Measurements from ENCODE around the gene TMEM140. TPM values are rescaled to one million over a fixed set of nuclear protein-coding genes. Genes with fewer than 3 reads are reported as not detected.
A peak's percentile ranks its signal among the peaks of the same experiment; 100 is the strongest.

Gene TMEM140
- total and polyA plus RNA-seq, 4 donors, result 16.1 to 35.2 (median 18.6) TPM

DNA sequence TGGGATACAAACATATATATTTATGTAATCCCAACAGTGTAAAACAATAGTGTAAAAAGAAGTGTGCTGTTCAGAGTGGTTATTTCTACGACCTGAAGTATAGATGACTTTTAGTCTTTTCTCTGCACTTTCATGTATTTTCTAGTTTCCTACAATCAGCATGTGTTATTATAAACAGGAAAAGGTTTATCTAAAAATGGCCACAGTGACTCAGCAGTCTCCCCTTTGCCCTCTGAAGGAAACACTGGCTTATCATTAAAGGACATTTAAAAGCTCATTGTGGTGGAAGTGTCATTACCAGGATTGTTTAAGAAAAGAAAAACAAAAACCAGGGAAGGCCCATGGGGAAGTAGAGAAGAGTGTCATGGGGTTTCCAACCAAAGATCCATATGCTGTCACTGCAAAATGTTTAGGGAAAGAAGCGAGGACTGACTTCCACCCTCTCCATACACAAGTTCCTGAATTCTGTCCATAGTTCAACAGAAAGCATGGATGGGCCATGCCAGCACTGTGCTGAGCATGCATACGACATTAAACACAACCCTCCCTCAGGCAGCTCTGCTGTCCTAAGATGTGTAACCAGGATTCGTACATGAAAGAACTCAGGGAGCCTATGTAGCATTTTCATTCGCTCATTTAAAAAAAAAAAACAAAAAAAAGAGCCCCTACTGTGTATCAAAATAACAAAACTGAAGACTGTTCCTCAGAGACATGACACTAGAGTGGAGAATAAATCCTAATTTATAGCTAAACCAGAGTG is 12.4 kb downstream of the TMEM140 start:
- peaks cover 0 to 11% (median under 1%) of the 10 kb centered on the region in 4 donors for H3K36me3 ChIP-seq (ENCODE audit: control insufficient read depth in 4 of 4, insufficient read depth in 4 of 4, low read length in 4 of 4)
- H3K27ac ChIP-seq (ENCODE audit: low read depth in 1 of 2, low read length in 1 of 2), result peak overlapping the region; percentile 73 to 81
- no peaks in the 10 kb centered on the region for H3K27me3 ChIP-seq (ENCODE audit: control insufficient read depth in 3 of 3, insufficient read depth in 3 of 3, low read length in 2 of 3)
- ATAC-seq (ENCODE audit: insufficient read depth, low FRiP score) (peak; percentile 54), DNase-seq (peak in 2 of 3 donors; percentile 25 to 52)
- H3K9me3 ChIP-seq (ENCODE audit: control insufficient read depth in 4 of 4, insufficient read depth in 3 of 4, low read length in 3 of 4), result peaks cover 0 to 4% (median 3%) of the 10 kb centered on the region in 4 donors
- 48 to 50% methylated on average over 5 of the region's 5 CpGs for WGBS, 2 donors
- TF ChIP-seq, protein P1, sequence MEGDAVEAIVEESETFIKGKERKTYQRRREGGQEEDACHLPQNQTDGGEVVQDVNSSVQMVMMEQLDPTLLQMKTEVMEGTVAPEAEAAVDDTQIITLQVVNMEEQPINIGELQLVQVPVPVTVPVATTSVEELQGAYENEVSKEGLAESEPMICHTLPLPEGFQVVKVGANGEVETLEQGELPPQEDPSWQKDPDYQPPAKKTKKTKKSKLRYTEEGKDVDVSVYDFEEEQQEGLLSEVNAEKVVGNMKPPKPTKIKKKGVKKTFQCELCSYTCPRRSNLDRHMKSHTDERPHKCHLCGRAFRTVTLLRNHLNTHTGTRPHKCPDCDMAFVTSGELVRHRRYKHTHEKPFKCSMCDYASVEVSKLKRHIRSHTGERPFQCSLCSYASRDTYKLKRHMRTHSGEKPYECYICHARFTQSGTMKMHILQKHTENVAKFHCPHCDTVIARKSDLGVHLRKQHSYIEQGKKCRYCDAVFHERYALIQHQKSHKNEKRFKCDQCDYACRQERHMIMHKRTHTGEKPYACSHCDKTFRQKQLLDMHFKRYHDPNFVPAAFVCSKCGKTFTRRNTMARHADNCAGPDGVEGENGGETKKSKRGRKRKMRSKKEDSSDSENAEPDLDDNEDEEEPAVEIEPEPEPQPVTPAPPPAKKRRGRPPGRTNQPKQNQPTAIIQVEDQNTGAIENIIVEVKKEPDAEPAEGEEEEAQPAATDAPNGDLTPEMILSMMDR (IDR thresholded peaks at IDR 0.05; ENCODE audit: control extremely low read depth, extremely low read depth), result no peak
- peaks cover 0 to 35% (median 9%) of the 10 kb centered on the region in 5 donors for H3K4me1 ChIP-seq (ENCODE audit: control insufficient read depth in 5 of 5, insufficient read depth in 5 of 5, low read length in 5 of 5)
- no peak overlapping the region for H3K4me3 ChIP-seq
- H3K9ac ChIP-seq (ENCODE audit: insufficient read depth in 1 of 2, low read length in 2 of 2), result no peak overlapping the region

DNA sequence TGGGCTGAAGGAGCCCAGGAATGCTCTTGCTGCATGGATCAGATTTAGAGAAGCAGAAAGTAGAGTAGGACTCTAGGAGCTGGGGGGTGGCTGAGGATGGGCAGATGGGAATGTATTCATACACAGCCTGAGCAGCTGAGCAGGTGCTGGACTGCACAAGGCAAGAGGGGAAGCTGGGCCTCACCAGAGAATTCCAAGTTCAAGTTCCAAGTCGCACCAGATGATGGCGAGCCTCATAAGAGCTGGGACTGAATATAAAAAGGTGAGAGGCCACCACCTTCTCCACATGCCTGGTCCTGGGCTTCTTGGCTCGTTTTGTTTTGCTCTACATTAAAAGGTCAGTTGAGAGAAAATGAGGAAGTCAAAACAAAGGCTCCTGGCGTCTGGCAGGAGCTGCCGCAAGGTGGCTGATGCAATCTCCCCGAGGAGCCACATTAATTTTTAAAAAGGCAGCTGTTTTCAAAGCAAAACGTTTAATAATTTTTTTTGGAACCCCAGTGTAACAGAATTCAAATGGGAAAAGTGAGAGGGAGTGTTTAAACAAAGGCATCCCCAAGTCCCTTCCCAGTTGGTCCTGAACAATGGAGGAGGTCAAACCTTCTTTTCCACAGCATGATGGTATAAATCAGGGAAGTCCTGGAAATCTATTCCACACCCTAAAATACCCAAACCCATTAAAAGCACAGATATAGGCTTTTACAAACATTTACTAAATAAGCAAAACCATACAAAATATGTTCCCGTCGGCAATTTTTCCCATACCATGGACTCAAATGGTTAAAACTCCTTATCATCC is 13.2 kb downstream of the TMEM140 start:
- ATAC-seq (ENCODE audit: insufficient read depth, low FRiP score), result no peak
- Histone ChIP-seq H3K9me3 (ENCODE audit: control insufficient read depth in 4 of 4, insufficient read depth in 3 of 4, low read length in 3 of 4) (peaks cover 0 to 4% (median 1%) of the 10 kb centered on the region in 4 donors), H3K36me3 (ENCODE audit: control insufficient read depth in 4 of 4, insufficient read depth in 4 of 4, low read length in 4 of 4) (peaks cover 0 to 18% (median 5%) of the 10 kb centered on the region in 4 donors), H3K27me3 (ENCODE audit: control insufficient read depth in 3 of 3, insufficient read depth in 3 of 3, low read length in 2 of 3) (no peaks in the 10 kb centered on the region), H3K4me1 (ENCODE audit: control insufficient read depth in 5 of 5, insufficient read depth in 5 of 5, low read length in 5 of 5) (peaks cover 0 to 38% (median 9%) of the 10 kb centered on the region in 5 donors), H3K27ac (ENCODE audit: low read depth in 1 of 2, low read length in 1 of 2) (peak overlapping the region; percentile 54 to 81), H3K9ac (ENCODE audit: insufficient read depth in 1 of 2, low read length in 2 of 2) (no peak overlapping the region), H3K4me3 (no peak overlapping the region)
- 32 to 50% methylated on average over 9 of the region's 9 CpGs for WGBS, 2 donors
- TF ChIP-seq, protein P1 (IDR thresholded peaks at IDR 0.05; ENCODE audit: control extremely low read depth, extremely low read depth), result no peak
- no peak for DNase-seq

DNA sequence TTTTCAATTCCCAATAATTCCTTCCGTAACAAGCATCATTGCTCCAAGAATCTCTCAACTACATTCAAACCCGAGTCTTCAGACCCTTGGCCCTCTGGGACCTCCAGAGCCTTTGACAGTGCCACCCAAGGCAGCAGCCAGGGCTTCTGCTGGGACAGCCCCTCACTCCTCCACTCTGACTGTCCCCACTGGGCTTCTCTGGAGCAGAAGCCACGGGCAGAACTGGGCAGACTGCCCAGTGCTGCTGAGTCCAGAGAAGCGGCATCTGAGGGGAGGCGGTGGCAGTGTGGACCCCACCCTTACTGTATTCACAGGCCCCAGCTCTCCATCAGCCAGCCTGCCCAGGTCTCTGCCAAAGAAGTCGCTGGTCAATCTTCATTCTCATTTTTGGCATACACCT is 13.8 kb downstream of the TMEM140 start:
- ATAC-seq (ENCODE audit: insufficient read depth, low FRiP score) (no peak), DNase-seq (no peak)
- H3K27me3 ChIP-seq (ENCODE audit: control insufficient read depth in 3 of 3, insufficient read depth in 3 of 3, low read length in 2 of 3), result no peaks in the 10 kb centered on the region
- no peak overlapping the region for H3K9ac ChIP-seq (ENCODE audit: insufficient read depth in 1 of 2, low read length in 2 of 2)
- peak overlapping the region; percentile 22 to 58 for H3K27ac ChIP-seq (ENCODE audit: low read depth in 1 of 2, low read length in 1 of 2)
- 68 to 69% methylated on average over 6 of the region's 6 CpGs for WGBS, 2 donors
- H3K4me3 ChIP-seq, result no peak overlapping the region
- H3K36me3 ChIP-seq (ENCODE audit: control insufficient read depth in 4 of 4, insufficient read depth in 4 of 4, low read length in 4 of 4), result peaks cover 0 to 24% (median 6%) of the 10 kb centered on the region in 4 donors
- H3K9me3 ChIP-seq (ENCODE audit: control insufficient read depth in 4 of 4, insufficient read depth in 3 of 4, low read length in 3 of 4), result peaks cover 0 to 4% (median 0%) of the 10 kb centered on the region in 4 donors
- TF ChIP-seq, protein P1 (IDR thresholded peaks at IDR 0.05; ENCODE audit: control extremely low read depth, extremely low read depth), result no peak
- H3K4me1 ChIP-seq (ENCODE audit: control insufficient read depth in 5 of 5, insufficient read depth in 5 of 5, low read length in 5 of 5), result peaks cover 0 to 42% (median 9%) of the 10 kb centered on the region in 5 donors

All from lung (tissue), 12 donors.